CD4-positive, alpha-beta T cell treated with Interleukin-6 for 4 hours (primary cell): ENCODE results near the gene PAAF1.
A peak's percentile ranks its signal among the peaks of the same experiment; 100 is the strongest.
"Not testable (repeated sequence)": the region's sequence is repeated elsewhere in the genome, so short reads cannot be mapped to it uniquely, and the experiment has no call there.

Source experiments
- DNase-seq: peaks from one replicate; pipeline ENCODE4 v3.0.0-alpha.2; 2020; ENCODE audit warnings: mixed read lengths

The PAAF1 gene

GRCh38 chr11:73883856-73884255, 7.1 kb downstream of the PAAF1 start:
- no peak for DNase-seq

GRCh38 chr11:73888244-73888643, 11.4 kb downstream of the PAAF1 start:
- DNase-seq, result no peak

DNA sequence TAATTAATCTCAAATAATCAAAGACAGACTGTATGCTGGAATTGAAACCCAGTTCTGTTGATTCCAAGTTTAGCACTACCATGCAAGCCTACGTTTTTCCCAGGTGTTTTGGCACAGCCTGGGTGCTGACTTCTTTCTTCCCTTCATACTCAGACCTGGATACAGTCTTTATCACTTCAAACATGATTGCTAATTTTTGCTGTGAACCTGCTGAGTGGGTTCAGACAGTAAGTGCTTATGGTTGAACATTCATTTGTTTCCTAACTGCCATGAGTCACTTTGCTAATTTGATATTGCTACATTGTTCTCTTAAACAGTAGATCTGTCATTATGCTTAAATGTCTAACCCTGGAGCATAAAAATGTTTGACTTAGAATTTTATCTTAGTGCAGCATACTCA, 12.2 kb downstream of the PAAF1 start:
- DNase-seq, result no peak

DNA sequence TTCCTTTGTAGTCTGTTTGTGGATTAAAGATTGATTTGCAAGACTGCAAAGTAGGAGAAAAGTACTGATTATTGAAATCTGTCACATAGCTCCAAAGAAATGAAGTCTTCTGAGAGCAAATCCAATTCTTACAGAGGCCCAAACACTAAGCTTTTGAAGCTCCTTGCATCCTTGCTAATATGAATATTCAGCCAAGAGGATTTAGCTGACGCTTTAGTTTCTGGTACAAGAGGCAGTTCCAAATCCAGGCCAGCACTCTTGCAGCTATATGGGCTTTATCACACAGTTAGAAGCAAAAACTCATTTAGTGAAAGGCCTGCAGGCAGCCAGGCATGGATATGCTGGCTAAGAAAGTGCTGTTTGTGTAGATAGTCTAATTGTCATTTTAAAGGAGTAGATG, 12.7 kb downstream of the PAAF1 start:
- no peak for DNase-seq

- no peak for DNase-seq
Measured at GRCh38 chr11:73893041-73893440, 16.2 kb downstream of the PAAF1 start.

DNA sequence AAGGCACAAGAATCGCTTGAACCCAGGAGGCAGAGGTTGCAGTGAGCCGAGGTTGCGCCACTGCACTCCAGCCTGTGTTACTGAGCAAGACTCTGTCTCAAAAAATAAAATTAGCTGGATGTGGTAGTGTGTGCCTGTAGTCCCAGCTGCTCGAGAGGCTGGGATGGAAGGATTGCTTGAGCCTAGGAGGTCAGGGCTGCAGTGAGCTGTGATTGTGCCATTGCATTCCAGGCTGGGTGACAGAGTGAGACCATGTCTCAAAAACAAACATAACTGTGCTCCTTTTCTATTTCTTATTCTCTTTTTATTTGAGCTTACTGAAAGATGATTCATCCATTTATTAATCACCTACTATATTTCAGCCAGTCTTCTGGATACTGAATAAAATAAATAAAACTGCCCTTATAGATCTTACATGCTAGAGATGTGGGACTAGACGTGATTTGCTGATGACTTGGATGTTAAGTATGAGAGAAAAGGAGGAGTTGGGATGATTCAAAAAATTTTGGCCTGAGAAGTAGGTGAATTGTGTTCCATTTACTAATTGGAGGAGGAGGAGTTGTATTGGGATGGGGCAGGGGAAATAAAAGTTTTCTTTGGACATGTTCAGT, 18.0 kb downstream of the PAAF1 start:
- DNase-seq, result no peak

- no peak for DNase-seq
Measured at GRCh38 chr11:73902303-73902702, 25.5 kb downstream of the PAAF1 start.

DNA sequence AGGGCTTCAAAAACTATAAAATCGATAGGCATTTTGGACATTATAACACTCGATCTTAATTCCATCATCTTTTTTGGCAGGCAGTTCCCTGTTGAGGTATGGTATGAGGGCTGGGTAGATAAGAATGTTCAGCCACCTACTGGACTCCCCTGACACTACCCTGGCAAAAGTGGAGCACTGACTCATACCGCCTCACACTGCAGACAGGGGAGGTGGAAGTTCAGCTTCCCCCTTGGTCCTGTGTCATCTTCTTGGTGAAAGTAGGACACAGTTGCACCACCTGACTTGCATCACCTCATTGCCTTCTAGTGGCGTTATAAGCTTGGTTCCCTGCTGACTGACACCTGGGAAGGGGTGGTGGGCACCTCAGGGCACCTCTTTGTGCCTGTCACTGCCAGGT, 30.4 kb downstream of the PAAF1 start:
- peak; percentile 2 for DNase-seq

- DNase-seq, result no peak
Measured at GRCh38 chr11:73912026-73912425, 35.2 kb downstream of the PAAF1 start.

- DNase-seq, result no peak
Measured at GRCh38 chr11:73913472-73913871, 36.7 kb downstream of the PAAF1 start.

- no peak for DNase-seq
Measured at GRCh38 chr11:73914284-73914683, 37.5 kb downstream of the PAAF1 start.

DNA sequence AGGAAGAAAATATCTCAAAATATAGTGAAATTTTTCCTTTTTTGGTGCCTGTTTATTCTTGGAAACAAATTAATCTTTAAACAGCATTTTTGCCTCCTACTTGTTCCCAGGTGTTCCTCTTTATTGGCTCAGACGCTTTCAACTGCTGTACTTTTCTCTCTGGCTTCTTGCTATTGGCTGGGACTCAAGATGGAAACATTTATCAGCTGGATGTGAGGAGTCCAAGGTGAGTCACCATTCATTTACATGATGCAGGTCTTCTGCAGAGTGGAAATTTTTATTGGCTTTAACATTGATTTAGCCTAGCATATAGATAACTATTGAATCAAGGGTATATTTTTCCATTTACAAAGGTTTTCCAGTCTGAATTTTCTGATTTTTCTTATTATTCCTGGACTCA, 39.6 kb downstream of the PAAF1 start:
- no peak for DNase-seq

- DNase-seq, result no peak
Measured at GRCh38 chr11:73921180-73921579, 44.4 kb downstream of the PAAF1 start.

DNA sequence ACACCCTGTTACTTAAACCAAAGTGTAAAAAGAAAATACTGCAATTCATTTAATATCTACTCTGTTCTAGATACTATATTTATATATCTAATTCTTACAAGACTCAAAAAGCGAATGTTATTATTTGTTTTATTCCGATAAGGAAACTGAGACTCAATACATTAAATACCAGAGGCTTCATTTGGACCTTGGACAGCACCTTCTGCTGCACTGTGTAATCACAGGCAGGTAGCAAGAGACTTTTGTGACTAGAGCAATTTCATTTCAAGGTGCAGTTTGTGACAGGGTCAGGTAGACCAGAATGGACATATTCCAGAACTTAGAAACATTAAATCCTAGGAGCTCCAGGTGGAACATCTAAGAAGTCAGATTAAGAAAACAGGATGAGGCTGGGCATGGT, 52.6 kb downstream of the PAAF1 start:
- no peak for DNase-seq

DNA sequence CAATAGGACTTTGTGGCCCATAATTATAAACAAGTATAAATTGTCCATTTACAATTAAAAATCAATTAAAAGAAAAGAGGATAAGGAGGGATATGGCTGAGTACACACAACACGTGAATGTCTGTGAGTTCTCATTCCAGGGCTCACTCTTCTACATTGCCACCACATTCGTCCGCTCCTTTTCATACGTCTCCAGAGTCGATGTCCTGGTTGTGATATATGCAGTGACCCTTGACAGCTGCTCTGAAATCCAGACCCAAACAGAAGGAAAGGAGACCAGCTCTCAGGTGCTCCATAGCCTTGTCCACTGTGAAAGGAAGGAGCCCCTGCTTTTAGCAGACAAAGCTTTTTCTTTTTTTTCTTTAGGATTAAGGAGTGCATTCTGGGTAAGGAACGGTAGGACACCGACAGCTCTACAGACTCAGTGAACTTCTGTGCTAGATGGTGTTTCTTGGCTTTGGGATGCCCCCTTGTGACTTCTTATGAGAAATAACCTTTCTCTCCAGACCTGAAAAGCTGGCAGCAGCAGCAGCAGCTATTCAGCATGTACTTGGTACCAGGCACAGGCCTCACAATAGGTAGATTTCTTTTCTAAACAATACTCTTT, 54.3 kb downstream of the PAAF1 start:
- peak; percentile 4 for DNase-seq

- DNase-seq, result no peak
Measured at GRCh38 chr11:73931951-73932350, 55.2 kb downstream of the PAAF1 start.

DNA sequence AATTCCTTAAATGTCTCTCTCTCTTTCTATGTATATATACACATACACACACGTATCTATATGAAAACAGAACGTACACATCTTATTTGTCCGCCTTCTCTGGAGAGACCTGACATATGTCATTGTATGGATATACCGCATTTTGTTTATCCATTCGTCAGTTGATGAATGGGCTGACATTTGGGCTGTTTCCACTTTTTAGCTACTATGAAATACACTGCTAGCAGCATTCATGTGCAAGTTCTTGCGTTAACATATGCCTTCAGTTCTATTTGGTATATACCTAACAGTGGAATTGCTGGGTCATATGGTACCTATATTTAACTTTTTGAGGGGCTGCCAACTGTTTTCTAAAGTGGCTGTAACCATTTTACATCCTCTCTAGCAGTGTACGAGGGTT, 56.0 kb downstream of the PAAF1 start:
- no peak for DNase-seq

DNA sequence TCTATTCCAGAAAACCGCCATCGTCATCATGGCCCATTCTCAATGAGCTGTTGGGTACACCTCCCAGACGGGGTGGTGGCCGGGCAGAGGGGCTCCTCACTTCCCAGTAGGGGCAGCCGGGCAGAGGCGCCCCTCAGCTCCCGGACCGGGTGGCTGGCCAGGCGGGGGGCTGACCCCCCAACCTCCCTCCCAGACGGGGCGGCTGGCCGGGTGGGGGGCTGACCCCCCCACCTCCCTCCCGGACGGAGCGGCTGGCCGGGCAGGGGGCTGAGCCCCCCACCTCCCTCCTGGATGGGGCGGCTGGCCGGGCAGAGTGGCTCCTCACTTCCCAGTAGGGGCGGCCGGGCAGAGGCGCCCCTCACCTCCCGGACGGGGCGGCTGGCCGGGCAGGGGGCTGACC, 59.2 kb downstream of the PAAF1 start:
- not testable (repeated sequence) for DNase-seq

DNA sequence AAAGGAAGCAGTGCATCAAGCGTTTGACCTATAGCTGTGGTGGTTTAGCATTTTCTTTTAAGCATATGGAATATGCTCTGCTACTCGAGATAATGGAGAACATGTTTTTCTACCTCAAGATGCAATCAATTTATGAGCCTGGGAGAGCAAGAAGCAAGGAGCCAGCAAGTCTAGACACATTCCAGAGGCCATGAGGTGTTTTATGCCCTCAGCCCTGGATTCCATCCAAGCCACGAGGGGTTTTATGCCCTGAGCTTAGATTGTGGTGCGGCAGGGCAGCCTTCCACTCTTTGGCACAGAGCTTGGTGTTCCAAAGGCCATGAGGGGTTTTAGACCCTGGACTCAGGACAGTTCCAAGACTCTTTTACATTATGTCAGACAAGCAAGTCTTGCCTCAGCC, 62.3 kb downstream of the PAAF1 start:
- no peak for DNase-seq

GRCh38 chr11:73940801-73941570, 64.2 kb downstream of the PAAF1 start:
- no peak for DNase-seq

- no peak for DNase-seq
Measured at GRCh38 chr11:73942010-73942409, 65.2 kb downstream of the PAAF1 start.

- DNase-seq, result no peak
Measured at GRCh38 chr11:73944085-73944484, 67.3 kb downstream of the PAAF1 start.

GRCh38 chr11:73944901-73945300, 68.1 kb downstream of the PAAF1 start:
- no peak for DNase-seq

DNA sequence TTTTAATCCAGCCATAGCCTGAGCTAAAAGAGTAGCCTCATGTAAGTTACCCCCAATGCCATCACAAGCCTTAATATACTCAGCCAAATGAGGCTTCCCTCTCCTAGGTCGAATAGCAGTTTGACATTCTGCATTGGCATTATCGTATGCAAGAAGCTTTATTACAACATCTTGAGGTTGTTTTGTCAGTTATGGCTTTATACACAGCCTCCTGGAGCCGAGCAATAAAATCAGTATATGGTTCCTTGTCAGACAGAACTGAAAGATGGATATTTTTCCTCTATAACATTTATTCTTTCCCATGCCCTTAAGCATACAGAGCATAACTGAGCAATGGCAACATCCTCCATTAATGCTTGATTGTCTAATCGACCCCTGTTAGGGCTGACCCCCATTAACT, 68.6 kb downstream of the PAAF1 start:
- DNase-seq, result no peak
